HG03108 (cell line): ENCODE results near the gene TM9SF4.

Experiments used
- ATAC-seq: cut with Tn5 transposase; IDR thresholded peaks from one replicate; pipeline ENCODE4 v1.9.1; 2021; ENCODE audit warnings: moderate library complexity; ENCODE audit not compliant: unreplicated experiment

TM9SF4 gene

GRCh38 chr20:32205843-32206759 lies 96.6 kb downstream of the TM9SF4 start:
- no peak for ATAC-seq

- ATAC-seq: peak; percentile 10
Measured at GRCh38 chr20:32206760-32207625, 97.5 kb downstream of the TM9SF4 start.

GRCh38 chr20:32207626-32208498 lies 98.3 kb downstream of the TM9SF4 start, which contains the start of the genes PLAGL2 and POFUT1:
TSS of gene PLAGL2 (minus strand) at chr20:32207743. CDS start at chr20:32202178, 5,565 bp downstream.
TSS of gene POFUT1 (plus strand) at chr20:32207880. CDS start at chr20:32207942, 62 bp downstream.
- ATAC-seq: peak; percentile 91

- no peak for ATAC-seq
Measured at GRCh38 chr20:32208499-32209154, 99.1 kb downstream of the TM9SF4 start.

- ATAC-seq: no peak
Measured at GRCh38 chr20:32209850-32210605, 100.5 kb downstream of the TM9SF4 start.

GRCh38 chr20:32213870-32214269 lies 104.4 kb downstream of the TM9SF4 start:
- ATAC-seq: no peak

- no peak for ATAC-seq
Measured at GRCh38 chr20:32215147-32215546, 105.6 kb downstream of the TM9SF4 start.

GRCh38 chr20:32215729-32216128 lies 106.2 kb downstream of the TM9SF4 start:
- ATAC-seq: no peak

- no peak for ATAC-seq
Measured at GRCh38 chr20:32216179-32217142, 106.9 kb downstream of the TM9SF4 start.
